WTC11 (cell line): Measurements from ENCODE around the gene CCL18.

ENCODE experiments used
- ATF2 ChIP-seq: sonication (generic); formaldehyde crosslinking; IDR thresholded peaks from 2 replicates; pipeline ENCODE4 v1.8.1; 2022; ENCODE audit warnings: low read depth, missing genetic modification reagents, borderline replicate concordance
- CTCF ChIP-seq: fragments of 200-600 bp; IDR thresholded peaks from 2 replicates; pipeline ENCODE4 v1.8.0; 2022; ENCODE audit warnings: antibody characterized with exemption
- TF ChIP-seq, protein P1 (sequence below): sonication (generic); formaldehyde crosslinking; conservative IDR thresholded peaks from 2 replicates; pipeline ENCODE4 v1.8.1; 2022; ENCODE audit warnings: mild to moderate bottlenecking, missing genetic modification reagents

DNA sequence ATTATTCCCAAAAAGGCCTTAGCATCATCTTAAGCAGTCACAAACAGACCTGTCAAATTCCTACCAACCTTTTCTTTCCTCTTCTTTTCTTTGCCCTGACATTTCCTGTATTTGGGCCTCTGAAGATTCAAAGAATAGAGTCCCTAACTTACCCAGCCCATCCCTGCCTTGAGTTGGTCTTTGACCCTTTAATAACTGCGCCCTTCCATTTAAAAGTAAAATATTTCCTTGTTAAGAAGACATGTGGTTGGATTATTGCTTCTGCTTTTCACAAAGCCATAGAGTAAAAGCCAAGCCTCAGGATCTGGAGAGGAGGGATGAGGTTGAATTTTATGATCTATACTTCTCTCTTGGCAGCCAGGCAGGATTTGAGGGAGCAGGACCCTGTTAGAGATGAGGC lies 33.1 kb upstream of the CCL18 start:
- TF ChIP-seq ATF2 (no peak), CTCF (no peak)
- TF ChIP-seq, protein P1, sequence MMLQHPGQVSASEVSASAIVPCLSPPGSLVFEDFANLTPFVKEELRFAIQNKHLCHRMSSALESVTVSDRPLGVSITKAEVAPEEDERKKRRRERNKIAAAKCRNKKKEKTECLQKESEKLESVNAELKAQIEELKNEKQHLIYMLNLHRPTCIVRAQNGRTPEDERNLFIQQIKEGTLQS (CRISPR knock-in tag): no peak
